Epithelial cell of esophagus (primary cell): ENCODE data around the gene NIPAL1.
"Not testable (repeated sequence)": the region's sequence is repeated elsewhere in the genome, so short reads cannot be mapped to it uniquely, and the experiment has no call there.

Source experiments
- DNase-seq: peaks from one replicate; pipeline ENCODE4 v3.0.0; 2010; ENCODE audit warnings: low read depth
- H3K4me3 ChIP-seq: 2 replicates; pipeline ENCODE4 v1.5.1; 2011; ENCODE audit warnings: mild to moderate bottlenecking, low read length, control low read depth
- CTCF ChIP-seq: IDR thresholded peaks from 2 replicates; pipeline ENCODE4 v1.5.1; 2011; ENCODE audit warnings: low read depth, mild to moderate bottlenecking, low read length, control low read depth, inconsistent platforms; ENCODE audit not compliant: insufficient read depth; ENCODE audit errors: missing control alignments

Gene NIPAL1

DNA sequence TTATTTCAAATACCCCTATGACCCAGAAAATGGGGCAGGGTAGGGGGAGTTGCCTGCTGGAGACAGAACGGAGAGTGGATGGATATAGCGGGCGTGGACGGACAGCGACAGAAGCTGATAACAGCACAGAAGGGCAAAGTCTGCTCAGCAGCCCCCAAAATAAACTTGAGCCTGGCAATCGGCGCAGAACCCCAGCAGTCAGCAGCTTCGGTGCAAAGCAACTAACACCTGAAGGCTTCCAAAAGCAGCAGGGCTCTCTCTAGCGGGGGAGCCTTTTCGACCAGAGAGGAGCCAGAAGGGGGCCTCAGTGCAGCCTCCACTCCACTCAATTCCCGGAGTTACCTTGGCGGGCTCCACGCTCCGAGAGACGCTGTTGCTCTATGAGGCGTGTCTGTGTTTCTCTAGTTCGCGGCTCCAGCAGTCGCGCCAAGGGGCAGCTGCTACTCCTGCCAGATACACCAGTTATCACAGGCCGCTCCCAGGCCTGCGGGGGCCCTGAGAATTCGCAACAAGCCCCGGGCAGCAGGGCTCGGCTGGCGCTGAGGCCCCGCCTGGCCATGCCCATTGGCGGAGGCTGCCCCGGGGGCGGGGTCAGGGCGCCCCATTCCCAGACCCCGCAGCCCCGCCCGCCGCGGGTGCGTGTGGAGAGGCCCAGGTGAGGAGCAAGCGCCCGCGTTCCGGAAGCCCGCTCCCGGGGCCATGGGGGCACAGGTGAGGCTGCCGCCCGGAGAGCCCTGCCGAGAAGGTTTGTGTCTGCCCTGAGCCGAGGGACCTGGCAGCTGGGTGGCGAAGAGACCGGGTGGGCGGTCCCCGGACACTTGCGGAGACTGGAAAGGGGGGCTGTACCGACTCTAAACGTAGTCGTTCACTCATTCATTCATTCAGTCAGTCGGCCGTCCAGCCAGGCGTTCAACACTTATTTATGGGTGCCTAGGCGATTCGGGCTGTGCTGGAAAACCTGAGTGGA is at the start of gene NIPAL1, which contains the start of gene CNGA1:
NIPAL1 (plus strand) TSS at position 632 of the 967 bp plus-strand sequence; CDS start at position 700, 68 bp downstream.
CNGA1 (minus strand) TSS at position 541 of the 967 bp plus-strand sequence. CDS start 63,992 bp downstream, outside the sequence.
- peak within 1 kb of the TSS; percentile 87 for H3K4me3 ChIP-seq
- DNase-seq: peak; percentile 97
- peak; percentile 38 for TF ChIP-seq CTCF

- TF ChIP-seq CTCF: no peak
- no peak overlapping the region for H3K4me3 ChIP-seq
- peak; percentile 13 for DNase-seq
These were observed 47.7 kb upstream of the NIPAL1 start for GRCh38 chr4:47968847-47969246.

- no peak for TF ChIP-seq CTCF
- no peak overlapping the region for H3K4me3 ChIP-seq
- no peak for DNase-seq
These were observed 44.4 kb upstream of the NIPAL1 start for GRCh38 chr4:47972181-47972580.

DNA sequence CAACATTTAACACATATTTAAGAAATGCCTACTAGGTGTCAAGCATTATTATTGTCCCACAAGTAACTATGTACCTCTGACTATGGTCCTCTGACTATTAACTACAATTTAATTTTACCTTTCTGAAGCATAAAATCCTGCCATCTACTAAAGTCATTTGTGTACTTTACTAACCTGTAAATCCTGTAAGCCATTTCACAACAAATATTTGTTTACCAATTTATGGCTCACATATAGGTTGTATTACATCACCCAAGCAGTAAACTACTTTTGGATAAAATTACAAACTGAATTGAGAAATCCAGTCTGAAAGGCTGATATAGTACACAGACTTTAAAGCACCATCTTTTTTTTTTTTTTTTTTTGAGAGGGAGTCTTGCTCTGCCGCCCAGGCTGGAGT is 43.9 kb upstream of the NIPAL1 start:
- TF ChIP-seq CTCF: no peak
- DNase-seq: peak; percentile 29

GRCh38 chr4:47974566-47974965 is 42.0 kb upstream of the NIPAL1 start:
- no peak for DNase-seq
- no peak overlapping the region for H3K4me3 ChIP-seq
- TF ChIP-seq CTCF: no peak

More for the DNA sequence above, 43.9 kb upstream of the NIPAL1 start:
- H3K4me3 ChIP-seq: no peak overlapping the region

DNA sequence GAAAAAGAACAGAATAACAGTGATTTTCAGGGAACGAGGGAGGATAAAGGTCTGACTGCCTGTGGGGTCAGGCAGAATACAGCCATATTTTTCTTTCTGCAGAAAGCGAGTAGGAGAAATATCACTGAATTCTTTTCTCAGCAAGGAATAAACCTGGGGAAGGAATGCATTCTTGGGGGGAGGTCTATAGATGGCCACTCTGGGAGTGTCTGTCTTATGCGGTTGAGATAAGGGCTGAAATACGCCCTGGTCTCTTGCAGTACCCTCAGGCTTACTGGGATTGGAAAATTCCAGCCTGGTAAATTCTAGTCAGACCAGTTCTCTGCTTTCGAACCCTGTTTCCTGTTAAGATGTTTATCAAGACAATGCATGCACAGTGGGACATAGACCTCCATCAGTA is 26.4 kb upstream of the NIPAL1 start:
- TF ChIP-seq CTCF: no peak
- no peak overlapping the region for H3K4me3 ChIP-seq

GRCh38 chr4:47992475-47992874 is 24.1 kb upstream of the NIPAL1 start:
- H3K4me3 ChIP-seq, DNase-seq: not testable (repeated sequence)

More for the DNA sequence above, 26.4 kb upstream of the NIPAL1 start:
- DNase-seq: no peak
